HepG2 (cell line): ENCODE data around the gene IKZF4. TPM values are rescaled to one million over a fixed set of nuclear protein-coding genes. Genes with fewer than 3 reads are reported as not detected.

ENCODE experiments used
- AGO2 ChIP-seq: fragments of 200-400 bp; formaldehyde crosslinking; optimal IDR thresholded peaks from 2 replicates; pipeline ENCODE3; 2017; ENCODE audit warnings: mild to moderate bottlenecking, low read depth, low read length, moderate library complexity
- CEBPB ChIP-seq: IDR thresholded peaks from 2 replicates; pipeline ENCODE4 v1.6.1; 2011; ENCODE audit warnings: low read depth, low read length, improper control_type of control experiment, borderline replicate concordance
- DBP ChIP-seq: sonication (generic); formaldehyde crosslinking; IDR thresholded peaks from 2 replicates; pipeline ENCODE4 v1.4.0; 2020; ENCODE audit warnings: missing genetic modification reagents; ENCODE audit errors: not compliant biosample characterization
- ETV5 ChIP-seq: IDR thresholded peaks from 2 replicates; pipeline ENCODE4 v1.6.1; 2018; ENCODE audit warnings: missing biosample characterization, missing genetic modification reagents, inconsistent platforms, borderline replicate concordance
- GLMP ChIP-seq: sonication (generic); formaldehyde crosslinking; IDR thresholded peaks from 2 replicates; pipeline ENCODE4 v1.9.0; 2021; ENCODE audit warnings: missing genetic modification reagents, mild to moderate bottlenecking, borderline replicate concordance
- IRF2 ChIP-seq: IDR thresholded peaks from 2 replicates; pipeline ENCODE4 v1.6.1; 2018; ENCODE audit warnings: missing genetic modification reagents, missing compliant biosample characterization
- KDM6A ChIP-seq: IDR thresholded peaks from 2 replicates; pipeline ENCODE4 v1.6.1; 2016; ENCODE audit warnings: low read depth
- KLF15 ChIP-seq: sonication (generic); formaldehyde crosslinking; IDR thresholded peaks from 2 replicates; pipeline ENCODE4 v1.8.1; 2023; ENCODE audit warnings: borderline replicate concordance, mild to moderate bottlenecking, inconsistent platforms, missing genetic modification reagents, mixed read lengths
- LCORL ChIP-seq, 2 experiments: fragments of 450-650 bp in 1 of 2; sonication (generic) in 1 of 2; formaldehyde crosslinking in 1 of 2; IDR thresholded peaks; 2 replicates each; pipeline versions ENCODE4 v1.5.0 to v1.6.1; 2017 to 2020; ENCODE audit warnings: antibody characterized with exemption in 1 of 2, missing genetic modification reagents in 1 of 2
- NR2F2 ChIP-seq: IDR thresholded peaks from 2 replicates; pipeline ENCODE4 v1.6.1; 2012; ENCODE audit warnings: low read depth, inconsistent platforms, borderline replicate concordance
- PHF20 ChIP-seq: sonication (generic); formaldehyde crosslinking; IDR thresholded peaks from 2 replicates; pipeline ENCODE4 v1.5.0; 2020; ENCODE audit warnings: mild to moderate bottlenecking, missing genetic modification reagents
- RAD21 ChIP-seq: fragments of 450-650 bp; formaldehyde crosslinking; IDR thresholded peaks from 2 replicates; pipeline ENCODE4 v1.5.0; 2020; ENCODE audit warnings: mild to moderate bottlenecking
- RCOR2 ChIP-seq: IDR thresholded peaks from 2 replicates; pipeline ENCODE4 v1.6.1; 2016; ENCODE audit warnings: missing biosample characterization, missing genetic modification reagents
- REST ChIP-seq, 2 experiments: IDR thresholded peaks; 2 replicates each; pipeline ENCODE4 v1.6.1; 2011 to 2012; ENCODE audit warnings: low read length in 2 of 2, borderline replicate concordance in 1 of 2, low read depth in 1 of 2, mild to moderate bottlenecking in 1 of 2, moderate library complexity in 1 of 2
- SAP130 ChIP-seq: IDR thresholded peaks from 2 replicates; pipeline ENCODE4 v1.6.1; 2016; ENCODE audit warnings: low read depth
- TFDP1 ChIP-seq: IDR thresholded peaks from 2 replicates; pipeline ENCODE4 v1.6.1; 2016; ENCODE audit warnings: missing compliant biosample characterization, missing genetic modification reagents, borderline replicate concordance
- ZBTB14 ChIP-seq: sonication (generic); formaldehyde crosslinking; IDR thresholded peaks from 2 replicates; pipeline ENCODE4 v1.4.0; 2020; ENCODE audit warnings: missing genetic modification reagents
- ZBTB7B ChIP-seq: sonication (generic); formaldehyde crosslinking; IDR thresholded peaks from 2 replicates; pipeline ENCODE4 v1.4.0; 2020; ENCODE audit warnings: missing genetic modification reagents
- ZKSCAN1 ChIP-seq: fragments of 150-350 bp; IDR thresholded peaks from 2 replicates; pipeline ENCODE4 v1.6.1; 2014; ENCODE audit warnings: low read length
- ZNF282 ChIP-seq: fragments of 450-650 bp; IDR thresholded peaks from 2 replicates; pipeline ENCODE4 v1.6.1; 2018; ENCODE audit not compliant: partially characterized antibody
- ZNF34 ChIP-seq: sonication (generic); formaldehyde crosslinking; IDR thresholded peaks from 2 replicates; pipeline ENCODE4 v1.4.0; 2020; ENCODE audit warnings: mild to moderate bottlenecking, missing genetic modification reagents, borderline replicate concordance
- polyA plus RNA-seq, 8 experiments: library from polyadenylated mRNA; depleted of rRNA in 3 of 8; stranded (reverse) in 7 of 8; unstranded in 1 of 8; fragments of >200 nt; fragmentation: Illumina TruSeq in 4 of 8; extraction: Trizol in 4 of 8; gene quantifications; 2 replicates each; pipeline versions ENCODE4 v1.2.1 to v1.2.3, GENCODE V29; 2011 to 2016; ENCODE audit warnings: low read depth in 4 of 8, missing spikeins in 1 of 8, mixed read lengths in 1 of 8; ENCODE audit not compliant: insufficient read depth in 1 of 8
- total RNA-seq, 5 experiments: library from RNA; depleted of rRNA; stranded (reverse); fragments of >200 nt; fragmentation: Illumina TruSeq; extraction: Trizol; gene quantifications; 2 replicates each; pipeline ENCODE4 v1.2.3, GENCODE V29; 2016; ENCODE audit warnings: low read depth in 1 of 5

The IKZF4 gene
- total and polyA plus RNA-seq, 2 of the 13 experiments (the other 11 are each of a cell fraction or from before 2014, with no cell fraction given) = 0.58 to 2.2 TPM

GRCh38 chr12:55996715-55997534, 23.9 kb upstream of the IKZF4 start, which contains the start of gene SUOX (continued):
- TF ChIP-seq CEBPB (no peak), ETV5 (CRISPR knock-in tag) (peak; percentile 47; the same call in 1 of the 2 replicates), REST (IDR thresholded peaks at IDR 0.05; ENCODE audit: borderline replicate concordance in 1 of 2, low read depth in 1 of 2, low read length in 2 of 2) (no peak), LCORL (IDR thresholded peaks at IDR 0.05) (no peak), LCORL (CRISPR knock-in tag; IDR thresholded peaks at IDR 0.05) (no peak; the same call in none of the 2 replicates), PHF20 (0 out of 2 replicates have a peak, but pooled peaks have one; percentile 23), KDM6A (CRISPR knock-in tag) (no peak; the same call in 1 of the 2 replicates), GLMP (CRISPR knock-in tag) (no peak), TFDP1 (CRISPR knock-in tag) (no peak), NR2F2 (0 out of 2 replicates have a peak, but pooled peaks have one; percentile 11), ZKSCAN1 (no peak), RAD21 (no peak; the same call in 1 of the 2 replicates), KLF15 (peak; percentile 56; the same call in 1 of the 2 replicates), RCOR2 (CRISPR knock-in tag) (no peak), DBP (peak; percentile 16), ZBTB14 (CRISPR knock-in tag) (no peak), AGO2 (peak; percentile 80), IRF2 (CRISPR knock-in tag) (no peak), SAP130 (CRISPR knock-in tag) (peak; percentile 85), ZBTB7B (CRISPR knock-in tag) (peak; percentile 41; the same call in 1 of the 2 replicates), ZNF282 (no peak), ZNF34 (0 out of 2 replicates have a peak, but pooled peaks have one; percentile 44)
